ENCODE data around the gene PPARA.

The PPARA gene

DNA sequence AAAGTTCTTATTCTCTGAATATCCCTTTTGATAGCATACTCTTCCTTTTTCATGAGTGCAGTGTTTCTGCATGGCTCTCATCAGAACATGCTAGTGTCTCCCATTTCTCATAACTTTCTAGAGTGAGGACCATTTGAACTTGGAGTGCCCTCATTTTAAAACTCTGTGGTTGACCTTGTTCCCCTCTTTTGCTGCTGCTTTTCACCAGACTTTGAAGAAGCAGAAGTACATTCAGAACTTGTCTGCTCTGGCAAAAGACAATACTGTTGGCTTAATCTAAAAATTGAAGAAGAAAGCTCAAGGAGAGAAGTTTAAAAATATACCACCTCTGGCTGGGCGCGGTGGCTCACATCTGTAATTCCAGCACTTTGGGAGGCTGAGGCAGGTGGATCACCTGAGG lies 35.0 kb downstream of the PPARA start:
- Histone ChIP-seq H3K27me3 (ENCODE audit: insufficient read depth, poor library complexity, severe bottlenecking) (no peaks in the 10 kb centered on the region), H3K27ac (replicated peaks) (no peak overlapping the region), H3K4me3 (replicated peaks; ENCODE audit: insufficient read depth, low read length) (no peak overlapping the region)
- peak in 1 of 2 experiments; percentile 53 for DNase-seq (ENCODE audit: low read depth in 1 of 2, low spot score in 1 of 2)
- TF ChIP-seq, protein P1, sequence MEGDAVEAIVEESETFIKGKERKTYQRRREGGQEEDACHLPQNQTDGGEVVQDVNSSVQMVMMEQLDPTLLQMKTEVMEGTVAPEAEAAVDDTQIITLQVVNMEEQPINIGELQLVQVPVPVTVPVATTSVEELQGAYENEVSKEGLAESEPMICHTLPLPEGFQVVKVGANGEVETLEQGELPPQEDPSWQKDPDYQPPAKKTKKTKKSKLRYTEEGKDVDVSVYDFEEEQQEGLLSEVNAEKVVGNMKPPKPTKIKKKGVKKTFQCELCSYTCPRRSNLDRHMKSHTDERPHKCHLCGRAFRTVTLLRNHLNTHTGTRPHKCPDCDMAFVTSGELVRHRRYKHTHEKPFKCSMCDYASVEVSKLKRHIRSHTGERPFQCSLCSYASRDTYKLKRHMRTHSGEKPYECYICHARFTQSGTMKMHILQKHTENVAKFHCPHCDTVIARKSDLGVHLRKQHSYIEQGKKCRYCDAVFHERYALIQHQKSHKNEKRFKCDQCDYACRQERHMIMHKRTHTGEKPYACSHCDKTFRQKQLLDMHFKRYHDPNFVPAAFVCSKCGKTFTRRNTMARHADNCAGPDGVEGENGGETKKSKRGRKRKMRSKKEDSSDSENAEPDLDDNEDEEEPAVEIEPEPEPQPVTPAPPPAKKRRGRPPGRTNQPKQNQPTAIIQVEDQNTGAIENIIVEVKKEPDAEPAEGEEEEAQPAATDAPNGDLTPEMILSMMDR (IDR thresholded peaks at IDR 0.05; ENCODE audit: insufficient read depth, low read length), result no peak
- TF ChIP-seq SPI1 (IDR thresholded peaks at IDR 0.05; ENCODE audit: borderline replicate concordance, low read depth) (peak; percentile 51; the same call in 1 of the 2 replicates), POLR2AphosphoS5 (IDR thresholded peaks at IDR 0.05; ENCODE audit: low read depth) (no peak), GABPA (IDR thresholded peaks at IDR 0.05; ENCODE audit: low read depth) (no peak)

DNA sequence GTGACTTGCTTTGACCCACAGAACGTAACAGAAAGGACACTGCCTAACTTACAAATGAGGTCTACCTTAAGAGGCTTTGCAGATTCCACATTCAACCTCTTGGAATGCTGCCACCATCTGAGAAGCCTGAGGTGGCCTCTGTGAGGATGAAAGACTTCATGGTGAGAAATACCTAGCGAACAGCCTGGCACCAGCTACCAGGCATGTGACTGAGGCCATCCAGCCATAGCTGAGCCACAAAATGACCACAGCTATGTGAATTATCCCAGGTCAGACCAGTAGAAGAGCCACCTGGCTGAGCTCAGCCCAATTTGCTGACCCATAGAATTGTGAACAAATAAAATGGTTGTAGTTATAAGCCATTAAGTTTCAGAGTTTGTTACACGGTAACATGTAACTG lies 37.5 kb downstream of the PPARA start:
- Histone ChIP-seq H3K27me3 (ENCODE audit: insufficient read depth, poor library complexity, severe bottlenecking) (no peaks in the 10 kb centered on the region), H3K27ac (replicated peaks) (no peak overlapping the region), H3K4me3 (replicated peaks; ENCODE audit: insufficient read depth, low read length) (no peak overlapping the region)
- TF ChIP-seq POLR2AphosphoS5 (IDR thresholded peaks at IDR 0.05; ENCODE audit: low read depth), result no peak
- TF ChIP-seq GABPA (IDR thresholded peaks at IDR 0.05; ENCODE audit: low read depth), result no peak
- TF ChIP-seq, protein P1 (IDR thresholded peaks at IDR 0.05; ENCODE audit: insufficient read depth, low read length), result no peak
- TF ChIP-seq, protein P2, sequence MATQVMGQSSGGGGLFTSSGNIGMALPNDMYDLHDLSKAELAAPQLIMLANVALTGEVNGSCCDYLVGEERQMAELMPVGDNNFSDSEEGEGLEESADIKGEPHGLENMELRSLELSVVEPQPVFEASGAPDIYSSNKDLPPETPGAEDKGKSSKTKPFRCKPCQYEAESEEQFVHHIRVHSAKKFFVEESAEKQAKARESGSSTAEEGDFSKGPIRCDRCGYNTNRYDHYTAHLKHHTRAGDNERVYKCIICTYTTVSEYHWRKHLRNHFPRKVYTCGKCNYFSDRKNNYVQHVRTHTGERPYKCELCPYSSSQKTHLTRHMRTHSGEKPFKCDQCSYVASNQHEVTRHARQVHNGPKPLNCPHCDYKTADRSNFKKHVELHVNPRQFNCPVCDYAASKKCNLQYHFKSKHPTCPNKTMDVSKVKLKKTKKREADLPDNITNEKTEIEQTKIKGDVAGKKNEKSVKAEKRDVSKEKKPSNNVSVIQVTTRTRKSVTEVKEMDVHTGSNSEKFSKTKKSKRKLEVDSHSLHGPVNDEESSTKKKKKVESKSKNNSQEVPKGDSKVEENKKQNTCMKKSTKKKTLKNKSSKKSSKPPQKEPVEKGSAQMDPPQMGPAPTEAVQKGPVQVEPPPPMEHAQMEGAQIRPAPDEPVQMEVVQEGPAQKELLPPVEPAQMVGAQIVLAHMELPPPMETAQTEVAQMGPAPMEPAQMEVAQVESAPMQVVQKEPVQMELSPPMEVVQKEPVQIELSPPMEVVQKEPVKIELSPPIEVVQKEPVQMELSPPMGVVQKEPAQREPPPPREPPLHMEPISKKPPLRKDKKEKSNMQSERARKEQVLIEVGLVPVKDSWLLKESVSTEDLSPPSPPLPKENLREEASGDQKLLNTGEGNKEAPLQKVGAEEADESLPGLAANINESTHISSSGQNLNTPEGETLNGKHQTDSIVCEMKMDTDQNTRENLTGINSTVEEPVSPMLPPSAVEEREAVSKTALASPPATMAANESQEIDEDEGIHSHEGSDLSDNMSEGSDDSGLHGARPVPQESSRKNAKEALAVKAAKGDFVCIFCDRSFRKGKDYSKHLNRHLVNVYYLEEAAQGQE (IDR thresholded peaks at IDR 0.05; ENCODE audit: insufficient replicate concordance, low read depth), result no peak
- no peak for TF ChIP-seq SPI1 (IDR thresholded peaks at IDR 0.05; ENCODE audit: borderline replicate concordance, low read depth)
- DNase-seq (ENCODE audit: low read depth in 1 of 2, low spot score in 1 of 2), result no peak

GRCh38 chr22:46192210-46192993 lies 42.1 kb downstream of the PPARA start:
- Histone ChIP-seq H3K27ac (replicated peaks) (no peak overlapping the region), H3K4me3 (replicated peaks; ENCODE audit: insufficient read depth, low read length) (no peak overlapping the region), H3K27me3 (ENCODE audit: insufficient read depth, poor library complexity, severe bottlenecking) (no peaks in the 10 kb centered on the region)
- no peak for DNase-seq (ENCODE audit: low read depth in 1 of 2, low spot score in 1 of 2)
- TF ChIP-seq GABPA (IDR thresholded peaks at IDR 0.05; ENCODE audit: low read depth) (no peak), SPI1 (IDR thresholded peaks at IDR 0.05; ENCODE audit: borderline replicate concordance, low read depth) (no peak), POLR2AphosphoS5 (IDR thresholded peaks at IDR 0.05; ENCODE audit: low read depth) (no peak)
- TF ChIP-seq, protein P1 (IDR thresholded peaks at IDR 0.05; ENCODE audit: insufficient read depth, low read length), result no peak
- TF ChIP-seq, protein P2 (IDR thresholded peaks at IDR 0.05; ENCODE audit: insufficient replicate concordance, low read depth), result no peak
